Stimulated activated CD4-positive, alpha-beta T cell treated with anti-CD3 and anti-CD28 coated beads, Interleukin-4, amount 100 ng/mL, for 1 hour (primary cell): Measurements from ENCODE around the gene ATF5.
A peak's percentile ranks its signal among the peaks of the same experiment; 100 is the strongest.

Source experiments
- DNase-seq: peaks from one replicate; pipeline ENCODE4 v3.0.0-alpha.2; 2020

ATF5 gene

GRCh38 chr19:49929121-49929610 lies at the start of gene ATF5, which contains the start of gene NUP62:
Gene ATF5 (plus strand): TSS chr19:49929205. CDS start chr19:49930851, 1,646 bp downstream.
Gene NUP62 (minus strand): TSS chr19:49929504. CDS start chr19:49909807, 19,697 bp downstream.
- DNase-seq = peak; percentile 95

GRCh38 chr19:49879243-49879963 lies 49.6 kb upstream of the ATF5 start:
- no peak for DNase-seq

- DNase-seq = no peak
These were observed 48.7 kb upstream of the ATF5 start for GRCh38 chr19:49880162-49880869.

GRCh38 chr19:49881186-49881585 lies 47.8 kb upstream of the ATF5 start:
- no peak for DNase-seq

- DNase-seq = no peak
These were observed 47.2 kb upstream of the ATF5 start for GRCh38 chr19:49881672-49882394.

GRCh38 chr19:49882643-49883042 lies 46.4 kb upstream of the ATF5 start:
- DNase-seq = no peak

GRCh38 chr19:49883094-49883493 lies 45.9 kb upstream of the ATF5 start:
- no peak for DNase-seq

- DNase-seq = no peak
These were observed 44.9 kb upstream of the ATF5 start for GRCh38 chr19:49884109-49884508.

- DNase-seq = no peak
These were observed 44.2 kb upstream of the ATF5 start for GRCh38 chr19:49884760-49885159.

GRCh38 chr19:49887037-49887664 lies 41.9 kb upstream of the ATF5 start:
- DNase-seq = no peak

GRCh38 chr19:49887665-49888509 lies 41.1 kb upstream of the ATF5 start:
- DNase-seq = no peak

- DNase-seq = no peak
These were observed 40.5 kb upstream of the ATF5 start for GRCh38 chr19:49888510-49888824.

- DNase-seq = no peak
These were observed 39.8 kb upstream of the ATF5 start for GRCh38 chr19:49889038-49889686.

GRCh38 chr19:49889687-49890348 lies 39.2 kb upstream of the ATF5 start:
- DNase-seq = peak; percentile 76

- peak; percentile 74 for DNase-seq
These were observed 38.4 kb upstream of the ATF5 start for GRCh38 chr19:49890349-49891311.

- DNase-seq = no peak
These were observed 37.6 kb upstream of the ATF5 start for GRCh38 chr19:49891393-49891792.

GRCh38 chr19:49892716-49893115 lies 36.3 kb upstream of the ATF5 start:
- no peak for DNase-seq

GRCh38 chr19:49894011-49894664 lies 34.9 kb upstream of the ATF5 start:
- DNase-seq = no peak

GRCh38 chr19:49894879-49895565 lies 34.0 kb upstream of the ATF5 start:
- DNase-seq = peak; percentile 34
